NCI-H2227 (cell line): ENCODE results near the gene TPTE2.
"Not testable (repeated sequence)": the region's sequence is repeated elsewhere in the genome, so short reads cannot be mapped to it uniquely, and the experiment has no call there.

ENCODE experiments used
- DNase-seq: peaks from one replicate; lab custom pipeline; 2025; ENCODE audit not compliant: unreplicated experiment; lab: John Stamatoyannopoulos, UW

The TPTE2 gene

DNA sequence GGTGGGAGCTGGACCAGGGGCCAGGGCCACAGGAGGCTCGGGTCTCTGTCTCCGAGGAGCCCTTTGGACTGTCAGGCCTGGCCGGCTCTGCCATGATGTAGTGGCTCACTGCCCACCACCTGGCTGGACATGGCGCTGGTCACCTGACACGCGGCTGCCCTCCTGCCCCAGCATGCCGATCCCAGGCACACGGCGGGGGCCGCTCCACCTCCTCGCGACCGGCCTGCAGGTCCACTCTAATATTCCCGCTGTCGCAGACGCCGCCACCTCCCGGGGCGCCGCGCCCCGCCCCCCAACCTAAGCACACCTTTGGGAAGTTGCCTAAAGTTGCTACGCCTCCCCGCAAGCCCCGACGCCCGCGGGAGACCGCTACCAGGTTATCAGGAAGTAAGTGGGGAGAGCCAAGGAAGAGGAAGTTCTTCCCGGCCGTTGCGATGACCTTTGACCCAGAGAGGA, at the start of gene TPTE2:
Gene TPTE2 (minus strand): TSS at position 406 of the 456 bp plus-strand sequence. CDS start 58,298 bp downstream, outside the sequence.
- not testable (repeated sequence) for DNase-seq

DNA sequence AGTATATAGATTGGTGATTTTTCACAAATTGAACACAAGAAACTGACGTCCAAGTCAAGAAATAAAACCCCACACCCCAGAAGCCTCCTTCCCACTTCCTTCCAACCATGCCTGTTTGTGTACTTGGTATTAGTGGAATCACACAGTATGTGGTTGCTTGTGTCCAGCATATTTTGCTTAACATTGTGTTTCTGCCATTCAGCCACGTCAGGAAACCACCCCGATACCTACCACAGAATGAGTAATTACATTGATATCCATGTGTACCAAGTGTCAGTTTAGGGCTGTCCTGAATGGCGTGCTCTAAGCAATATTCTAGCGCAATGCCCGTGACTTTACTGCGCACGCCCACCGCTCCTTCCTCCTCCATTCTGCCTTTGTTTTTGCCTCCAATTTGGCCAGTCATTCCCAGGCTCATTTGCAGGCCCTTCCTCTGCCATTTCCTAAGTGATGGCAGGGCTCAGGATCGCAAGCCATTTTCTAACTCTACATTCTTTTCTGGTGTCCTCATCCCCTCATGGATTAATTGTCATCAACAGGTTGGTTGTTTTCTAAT, 46.3 kb upstream of the TPTE2 start:
- no peak for DNase-seq

DNA sequence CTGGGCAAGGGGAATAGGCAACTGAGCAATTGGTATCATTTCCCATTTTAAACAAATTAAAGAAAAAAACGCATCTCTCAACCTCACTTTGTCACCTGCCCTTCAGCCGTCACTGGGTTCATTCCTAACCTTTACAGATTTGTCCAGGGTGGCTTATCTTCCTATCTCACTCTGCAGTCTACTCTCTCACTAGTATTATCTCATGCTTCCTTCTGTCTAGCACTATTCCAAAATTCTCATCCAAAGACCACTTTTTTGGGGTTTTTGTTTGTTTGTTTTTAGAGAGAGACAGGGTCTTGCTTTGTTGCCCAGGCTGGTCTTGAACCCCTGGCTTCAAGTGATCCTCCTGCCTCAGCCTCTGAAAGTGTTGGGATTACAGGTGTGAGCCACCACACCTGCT, 45.4 kb upstream of the TPTE2 start:
- DNase-seq: no peak

DNA sequence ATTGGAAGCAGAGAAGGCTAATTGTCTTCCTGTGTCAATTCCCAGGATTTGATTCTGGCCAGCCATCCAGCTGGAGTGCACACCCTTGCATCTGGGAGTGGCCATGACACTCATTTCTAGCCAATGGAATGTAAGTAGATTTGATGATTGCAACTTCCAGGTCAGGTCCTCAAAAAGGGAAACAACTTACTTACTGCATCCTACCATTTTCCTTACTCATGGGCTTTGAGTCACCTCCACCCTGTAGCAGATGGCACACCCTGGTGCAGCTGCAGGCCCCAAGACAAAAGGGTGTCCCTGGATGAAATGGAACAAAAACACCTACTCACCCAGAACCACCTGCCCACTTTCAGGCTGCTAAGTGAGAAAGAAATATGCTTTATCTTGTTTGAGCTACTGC, 44.8 kb upstream of the TPTE2 start:
- no peak for DNase-seq

DNA sequence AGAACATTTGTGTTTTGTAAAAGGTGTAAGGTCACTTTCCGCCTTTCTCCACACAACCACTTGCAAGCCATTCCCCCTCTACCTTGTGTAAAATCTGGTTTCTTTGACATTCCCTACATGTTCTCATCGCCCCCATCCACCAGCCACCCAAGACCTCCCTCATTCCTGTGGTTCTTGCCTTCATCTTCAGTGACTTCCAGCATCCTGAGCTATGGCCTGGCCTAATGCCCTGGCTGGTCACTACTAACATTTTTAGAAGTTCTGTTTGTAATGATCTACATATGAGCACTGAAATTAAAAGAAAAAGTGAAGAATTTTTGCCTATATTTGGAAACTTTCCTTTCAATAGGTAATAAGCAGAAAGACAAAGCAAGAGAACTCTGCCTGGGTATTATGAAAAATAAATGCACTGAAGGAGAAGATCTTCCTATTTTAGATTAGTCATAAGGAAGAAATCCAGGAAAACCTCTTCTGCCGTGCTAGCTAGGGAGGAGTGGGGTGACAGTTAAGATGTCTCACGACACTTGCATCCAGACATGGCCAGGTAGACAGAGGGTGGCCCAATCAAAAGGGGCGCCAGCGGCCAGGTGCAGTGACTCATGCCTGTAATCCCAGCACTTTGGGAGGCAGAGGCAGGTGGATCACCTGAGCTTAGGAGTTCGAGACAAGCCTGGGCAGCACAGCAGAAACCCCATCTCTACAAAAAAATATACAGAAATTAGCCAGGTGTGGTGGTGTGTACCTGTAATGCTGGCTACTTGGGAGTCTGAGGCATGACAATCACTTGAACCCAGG, 44.0 kb upstream of the TPTE2 start:
- no peak for DNase-seq

DNA sequence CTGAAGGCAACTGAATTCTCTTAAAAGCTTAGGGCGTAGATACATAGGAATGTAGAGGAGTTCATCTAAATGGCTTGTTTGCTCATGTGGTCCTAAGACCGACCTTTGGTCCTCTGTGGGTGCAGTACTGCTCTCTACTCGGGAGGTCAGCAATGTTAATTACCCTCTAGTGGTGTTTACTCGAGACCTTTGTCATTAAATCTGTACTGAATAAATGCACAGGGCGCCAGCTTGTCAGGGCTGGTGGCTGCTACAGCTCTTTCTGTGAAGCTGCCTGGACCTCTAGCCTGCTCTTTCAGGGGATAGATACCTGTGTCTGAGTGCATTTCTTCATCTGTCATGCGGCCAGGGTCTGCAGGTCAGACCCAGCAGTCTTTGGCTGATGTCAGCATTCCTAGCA, 43.0 kb upstream of the TPTE2 start:
- no peak for DNase-seq

DNA sequence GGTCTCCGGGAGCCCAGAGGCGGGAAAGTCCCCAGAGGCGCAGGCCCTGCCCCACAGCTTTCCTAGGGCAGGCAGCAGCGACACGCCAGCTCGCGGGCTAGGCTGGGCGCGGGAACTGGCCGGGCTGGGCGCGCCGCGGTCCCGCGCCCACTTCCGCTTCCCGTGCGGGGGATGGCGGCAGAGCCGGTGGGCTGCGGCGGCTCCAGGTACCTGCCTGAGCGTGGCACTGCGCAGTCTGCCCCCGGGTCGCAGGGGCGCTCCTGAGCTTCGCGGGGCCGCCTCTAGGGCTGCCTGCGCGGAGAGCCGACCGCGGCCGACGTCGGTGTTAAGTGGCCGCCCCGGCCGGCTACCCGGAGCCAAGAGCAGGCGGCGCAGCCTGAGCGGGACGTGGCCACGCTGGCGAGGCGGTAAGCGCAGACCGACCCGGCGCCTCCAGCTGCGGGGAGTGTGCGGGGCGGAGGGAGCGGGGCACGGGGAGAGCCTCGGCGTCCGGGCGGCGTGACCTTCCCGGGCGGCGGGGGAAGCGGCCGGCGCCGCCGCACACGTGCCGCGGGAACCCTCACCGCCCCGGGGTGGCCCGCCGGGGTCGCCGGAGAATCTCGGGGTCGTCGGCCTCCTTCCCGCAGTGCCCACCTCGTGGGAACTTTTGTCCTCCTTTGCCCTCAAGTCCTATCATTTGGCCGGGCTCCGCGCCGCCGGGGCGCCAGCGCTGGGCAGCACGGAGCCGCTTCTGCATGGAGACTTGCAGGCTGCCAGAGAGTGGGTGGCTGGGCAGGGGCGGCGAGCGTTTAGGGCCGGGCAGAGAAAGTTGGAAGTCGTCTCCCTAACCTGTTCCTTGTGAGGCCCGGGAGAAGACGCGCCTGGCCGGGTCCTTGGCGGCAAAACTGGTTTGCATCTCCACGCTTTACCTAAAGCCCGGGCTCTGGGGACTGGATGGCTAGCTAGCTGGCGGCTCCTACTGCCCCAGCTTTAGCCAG, 40.7 kb upstream of the TPTE2 start:
- DNase-seq: peak; percentile 61

DNA sequence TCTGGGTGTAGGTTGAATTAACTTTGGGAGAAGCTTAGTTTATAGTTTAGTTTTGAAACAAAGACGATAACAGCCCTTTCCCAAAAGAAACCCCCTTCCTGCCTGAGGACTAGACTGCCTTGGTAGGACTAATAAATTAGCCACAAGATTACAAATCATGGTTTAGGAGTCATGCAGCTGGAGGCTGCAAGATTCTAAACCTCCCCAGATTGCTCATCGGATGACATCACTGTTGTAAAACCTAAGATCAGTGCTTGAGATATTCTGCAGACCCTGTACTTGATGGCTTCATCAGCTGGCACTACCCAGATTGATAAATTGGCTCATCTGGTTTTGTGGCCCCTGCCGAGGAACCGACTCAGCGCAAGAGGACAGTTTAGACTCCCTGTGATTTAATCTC, 36.2 kb upstream of the TPTE2 start:
- no peak for DNase-seq

DNA sequence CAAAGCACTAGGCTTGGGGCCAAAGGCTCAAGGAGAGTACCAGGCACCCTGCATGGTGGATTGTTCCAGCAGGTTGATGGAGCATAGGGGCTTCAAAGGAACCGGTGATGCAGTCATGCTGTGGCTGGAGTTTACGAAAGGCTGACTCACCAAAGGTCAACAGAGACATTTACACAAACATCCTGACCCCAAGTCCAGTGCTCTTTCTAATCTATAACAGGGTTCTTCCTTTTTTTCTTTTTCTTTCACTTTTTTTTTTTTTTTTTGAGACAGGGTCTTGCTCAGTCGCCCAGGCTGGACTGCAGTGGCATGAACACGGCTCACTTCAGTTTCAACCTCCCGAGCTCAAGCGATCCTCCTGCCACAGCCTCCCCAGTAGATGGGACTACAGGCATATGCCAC, 35.6 kb upstream of the TPTE2 start:
- DNase-seq: no peak

DNA sequence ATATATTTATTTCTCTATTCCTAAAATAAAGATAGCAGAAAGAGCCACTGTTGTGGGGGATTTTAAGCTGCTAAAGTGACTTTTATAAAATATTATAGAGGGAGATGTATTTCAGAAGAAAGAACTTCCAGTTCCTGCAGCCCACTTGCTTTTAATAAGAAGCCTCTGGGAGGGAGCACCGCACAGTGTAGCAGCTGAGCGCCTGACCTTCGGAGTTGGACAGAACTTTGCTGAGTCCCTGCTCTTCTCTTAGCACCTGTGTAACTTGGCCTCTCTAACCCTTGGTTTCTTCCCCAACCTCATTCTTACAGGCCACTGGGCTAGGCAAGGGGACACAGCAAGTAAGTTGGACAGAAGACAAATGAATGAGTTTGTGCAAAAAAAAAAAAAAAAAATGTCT, 34.8 kb upstream of the TPTE2 start:
- DNase-seq: no peak

DNA sequence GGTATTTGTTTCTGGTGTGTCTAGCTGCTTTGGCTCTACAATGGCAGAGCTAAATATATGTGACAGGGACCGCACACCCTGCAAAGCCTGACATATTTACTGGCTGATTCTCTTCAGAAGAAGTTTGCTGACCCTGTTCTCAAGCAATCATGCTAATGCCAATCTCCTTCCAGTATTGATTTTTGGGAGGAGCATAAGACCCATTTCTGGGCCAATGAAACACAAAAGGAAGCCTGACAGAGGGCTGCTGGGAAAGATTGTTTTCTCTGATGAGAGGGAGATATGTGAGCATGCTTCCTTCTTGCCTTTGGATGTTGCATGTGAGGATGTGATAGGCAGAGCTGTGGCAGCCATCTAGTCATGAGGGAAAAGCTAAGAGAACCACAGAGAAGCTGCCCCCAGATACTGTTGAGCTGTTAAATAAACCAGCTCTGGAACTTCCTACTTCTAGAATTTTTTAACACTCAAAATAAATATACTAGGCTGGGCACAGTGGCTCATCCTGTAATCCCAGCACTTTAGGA, 31.4 kb upstream of the TPTE2 start:
- DNase-seq: peak; percentile 6

DNA sequence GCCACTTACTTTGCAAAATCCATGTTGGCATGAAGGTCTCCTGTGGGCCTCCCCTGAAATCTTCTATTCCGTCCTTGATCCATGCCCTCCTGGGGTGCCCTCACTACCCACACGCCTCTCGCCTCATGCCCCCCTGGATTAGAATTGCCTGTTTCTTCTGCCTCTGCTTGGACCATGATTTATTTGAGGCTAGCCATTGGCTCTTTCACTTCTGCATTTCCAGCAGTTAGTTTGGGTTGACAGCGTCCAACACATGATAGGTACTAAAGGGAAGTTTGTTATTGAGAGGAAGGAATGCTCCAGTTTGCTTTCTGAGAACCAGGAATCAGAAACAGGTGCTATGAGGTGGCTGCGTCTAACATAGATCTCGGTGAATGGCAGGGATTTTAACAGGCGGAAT, 30.5 kb upstream of the TPTE2 start:
- DNase-seq: no peak

DNA sequence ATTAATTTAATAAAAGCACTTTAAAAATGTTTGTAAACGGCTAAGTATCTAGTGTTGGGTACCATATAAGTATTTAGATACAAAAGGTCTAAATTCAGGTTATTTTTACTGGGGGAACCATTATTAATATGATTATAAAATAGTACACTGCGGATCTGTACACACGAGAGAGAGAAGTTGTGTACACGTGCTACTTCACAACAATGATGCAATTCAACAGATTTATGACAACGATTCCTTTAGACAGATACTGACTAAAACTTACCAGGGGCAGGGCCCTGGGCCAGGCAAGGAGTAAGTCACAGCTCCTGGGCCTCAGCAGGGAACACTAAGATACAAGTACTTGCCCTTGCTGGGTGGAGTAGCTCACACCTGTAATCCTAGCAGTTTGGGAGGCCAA, 29.1 kb upstream of the TPTE2 start:
- DNase-seq: no peak

DNA sequence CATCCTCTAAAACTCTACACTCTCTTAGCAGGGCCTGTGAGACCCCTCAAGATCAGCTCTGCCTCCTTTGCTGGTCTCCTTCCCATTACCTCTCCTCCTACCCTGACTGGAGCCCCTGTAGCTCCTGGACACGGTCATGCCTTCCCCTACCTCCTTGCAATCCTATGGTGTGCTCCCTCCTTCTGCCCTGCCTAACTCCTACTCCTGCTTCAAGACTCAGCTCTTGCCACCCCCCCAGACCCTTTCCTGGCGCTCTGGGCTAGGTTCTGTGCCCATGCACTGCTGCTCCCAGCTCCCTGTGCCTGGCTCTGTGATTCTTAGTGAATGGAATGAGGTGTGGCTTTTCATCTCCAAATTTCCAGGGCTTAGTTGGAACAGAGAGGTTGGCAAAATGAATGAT, 28.0 kb upstream of the TPTE2 start:
- no peak for DNase-seq

DNA sequence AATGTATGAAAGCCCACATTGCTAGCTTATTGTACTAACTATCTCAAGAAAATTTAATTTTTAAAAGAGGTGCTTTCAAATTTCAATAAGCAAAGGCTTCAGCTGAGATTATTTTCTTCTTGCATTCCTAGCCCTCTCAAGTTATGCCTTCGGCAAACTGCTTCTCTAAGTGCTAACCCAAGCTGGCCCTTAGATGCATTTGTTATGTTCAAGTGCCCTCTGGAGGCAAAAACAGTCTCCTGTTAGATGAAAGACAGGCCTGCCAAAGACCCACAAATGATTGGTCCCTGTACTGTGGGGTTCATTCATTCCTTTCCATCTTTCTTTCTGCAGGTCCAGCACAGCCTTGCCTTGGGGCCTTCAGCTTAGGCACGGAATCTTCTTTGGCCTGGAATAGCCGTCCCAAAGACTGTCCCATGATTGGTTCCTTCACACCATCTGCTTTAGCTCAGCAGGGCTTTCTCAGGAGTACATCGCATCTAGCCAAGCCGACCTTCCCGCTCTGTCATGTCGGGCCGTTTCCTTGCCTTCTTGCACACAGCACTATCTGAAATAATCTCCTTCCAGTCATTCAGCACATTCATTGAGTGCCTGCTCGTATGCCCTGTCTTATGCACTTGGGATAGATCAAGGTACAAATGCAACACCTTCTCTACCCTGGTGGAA, 26.4 kb upstream of the TPTE2 start:
- peak; percentile 11 for DNase-seq

DNA sequence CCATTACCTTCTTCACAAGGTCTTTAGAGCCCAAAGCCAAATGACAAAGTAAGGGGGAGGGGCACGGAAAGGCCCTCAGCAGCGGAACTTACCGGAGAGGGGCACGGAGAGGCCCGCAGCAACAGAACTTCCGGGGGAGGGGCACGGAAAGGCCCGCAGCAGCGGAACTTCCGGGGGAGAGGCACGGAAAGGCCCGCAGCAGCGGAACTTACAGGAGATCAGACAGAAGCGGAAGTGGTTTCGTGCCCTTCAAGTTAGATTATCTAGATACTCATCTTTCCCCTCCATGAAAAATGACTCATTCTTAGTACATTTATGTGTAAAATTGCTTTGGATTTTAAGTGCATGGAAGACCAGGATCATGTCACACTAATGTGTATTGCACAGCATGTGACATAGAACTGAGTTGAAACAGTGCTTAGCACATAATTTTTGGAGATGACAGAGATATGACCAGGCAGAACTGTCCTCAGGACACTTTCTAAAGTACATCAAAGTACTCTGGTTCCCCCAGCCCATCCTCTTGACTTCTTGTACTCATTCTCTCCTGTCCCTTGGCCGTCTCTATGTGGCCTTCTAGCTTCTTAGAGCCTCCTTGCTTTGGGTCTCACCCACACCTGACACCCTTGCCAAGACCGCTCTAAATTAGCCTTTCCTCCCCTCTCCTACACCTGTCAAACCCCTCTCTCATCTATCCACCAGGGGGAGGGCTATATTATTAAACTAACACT, 25.7 kb upstream of the TPTE2 start:
- no peak for DNase-seq

DNA sequence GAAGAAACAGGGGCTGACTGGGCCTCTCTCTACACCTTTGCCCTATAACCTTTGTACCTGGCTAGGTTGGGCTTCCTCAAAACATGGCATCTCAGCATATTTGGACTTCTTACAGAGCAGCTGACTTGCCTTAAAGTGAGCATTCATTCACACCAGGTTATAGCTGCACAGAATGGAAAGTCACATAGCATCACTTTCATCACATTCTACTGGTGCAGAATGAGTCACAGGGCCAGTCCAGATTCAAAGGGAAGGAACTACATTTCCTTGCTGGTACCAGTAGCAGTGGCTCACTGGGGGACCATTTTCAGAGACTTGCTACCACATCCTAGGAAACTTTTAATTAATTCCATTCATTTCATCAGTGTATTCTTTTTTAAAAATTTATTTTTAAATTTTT, 20.3 kb upstream of the TPTE2 start:
- no peak for DNase-seq

DNA sequence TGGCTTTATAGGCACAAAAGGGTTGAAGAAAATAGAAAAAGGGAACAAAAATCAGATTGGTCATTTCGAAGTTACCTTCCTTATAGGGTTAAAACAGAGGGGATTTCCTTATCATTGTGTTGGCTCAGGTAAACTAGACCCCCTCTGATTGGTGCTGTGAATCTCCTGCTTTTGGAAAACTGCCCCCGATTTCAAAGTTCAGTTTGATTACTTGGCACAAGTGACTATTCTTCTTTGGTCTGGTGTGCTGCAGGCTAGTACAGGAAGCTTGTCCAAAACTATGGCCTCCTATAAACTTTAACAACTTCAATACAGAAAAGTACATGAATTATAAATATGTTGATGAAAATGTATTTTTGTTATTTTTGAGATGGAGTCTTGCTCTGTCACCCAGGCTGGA, 13.9 kb upstream of the TPTE2 start:
- no peak for DNase-seq

DNA sequence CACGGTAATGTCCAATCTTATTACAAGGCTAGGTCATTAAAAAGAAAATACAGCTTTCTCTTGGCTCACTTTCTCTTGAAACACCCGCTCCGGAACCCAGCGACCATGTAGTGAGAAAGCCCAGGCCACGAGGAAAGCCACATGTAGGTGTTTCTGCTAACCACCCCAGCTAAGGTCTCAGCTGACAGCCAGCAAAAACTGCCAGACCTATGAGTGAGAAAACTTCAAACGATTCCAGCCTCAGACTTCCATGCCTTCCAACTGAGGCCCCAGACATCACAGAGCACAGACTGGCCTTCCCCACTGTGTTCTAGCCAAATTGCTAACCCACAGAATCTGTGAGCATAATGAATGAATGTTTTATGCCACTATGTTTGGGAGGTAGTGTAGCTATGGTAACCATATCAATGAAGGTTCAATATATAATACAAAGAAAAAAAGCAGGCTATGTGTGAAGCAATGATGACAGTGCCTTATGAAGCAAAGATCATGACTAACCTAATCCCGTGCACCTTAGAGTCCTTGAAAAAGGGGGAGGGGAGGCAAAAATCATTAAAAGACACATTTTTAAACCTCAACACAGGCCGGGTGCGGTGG, 11.9 kb upstream of the TPTE2 start:
- DNase-seq: no peak

DNA sequence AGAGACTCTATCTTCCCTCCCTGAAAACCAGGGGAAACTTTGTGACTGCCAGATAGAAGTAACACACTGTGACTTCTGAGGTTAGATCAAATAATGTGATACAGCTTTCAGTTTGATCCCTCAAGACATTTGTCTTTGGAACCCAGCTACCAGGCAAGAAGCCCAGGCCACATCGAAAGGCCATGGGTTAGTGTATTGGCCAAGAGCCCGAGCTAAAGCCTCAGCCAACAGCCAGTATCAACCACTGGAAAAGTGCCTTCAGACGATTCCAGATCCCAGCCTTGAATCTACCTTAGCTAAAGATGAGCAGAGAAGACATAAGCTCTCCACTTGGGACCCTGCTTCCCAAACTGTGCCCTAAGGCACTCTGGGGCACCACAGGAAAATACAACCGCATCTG, 10.9 kb upstream of the TPTE2 start:
- no peak for DNase-seq
